ENCODE data around the gene ACR.
"Not testable (repeated sequence)": the region's sequence is repeated elsewhere in the genome, so short reads cannot be mapped to it uniquely, and the experiment has no call there.

ACR gene

GRCh38 chr22:50783033-50783879, 45.3 kb downstream of the ACR start, which contains the start of gene RABL2B:
TSS of gene RABL2B (minus strand) at chr22:50783636. CDS start at chr22:50782294, 1,342 bp downstream.
- DNase-seq = peak; percentile 72

- DNase-seq = not testable (repeated sequence)
These were observed 45.9 kb downstream of the ACR start for GRCh38 chr22:50783880-50784276.

- not testable (repeated sequence) for DNase-seq
These were observed 47.3 kb downstream of the ACR start for GRCh38 chr22:50785289-50785688.

DNA sequence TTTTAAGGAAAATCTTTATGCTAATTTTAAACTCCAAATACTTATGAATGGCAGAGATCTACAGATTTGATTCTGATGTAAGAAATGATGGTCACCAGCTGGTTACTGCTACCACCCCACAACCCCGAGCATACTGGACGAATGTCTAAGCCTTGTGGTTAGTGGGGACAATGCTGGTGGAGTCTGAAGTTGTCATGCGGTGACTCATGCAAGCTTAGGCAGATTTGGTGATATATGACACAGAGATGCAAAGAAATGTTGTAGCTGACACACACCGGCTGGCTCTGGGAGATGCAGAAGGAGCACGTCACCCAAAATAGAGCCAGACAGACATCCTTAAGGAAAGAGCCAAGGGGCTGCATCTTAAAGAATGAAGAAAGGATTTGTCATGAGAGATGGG, 48.9 kb downstream of the ACR start:
- not testable (repeated sequence) for DNase-seq
